Fibroblast of lung (primary cell): ENCODE measurements around the gene TLL2. TPM values are rescaled to one million over a fixed set of nuclear protein-coding genes. Genes with fewer than 3 reads are reported as not detected.

Experiments
- DNase-seq, 2 donors: peaks; one replicate each; pipeline versions ENCODE4 v3.0.0 to v3.0.0-alpha.2; 2010; ENCODE audit warnings: low read depth in 2 of 2
- H2AFZ ChIP-seq: 2 replicates; pipeline ENCODE4 v1.5.1; 2012; ENCODE audit warnings: low read length, control low read depth, inconsistent platforms
- H3K27ac ChIP-seq: 2 replicates; pipeline ENCODE4 v1.5.1; 2011; ENCODE audit warnings: low read length, control low read depth; ENCODE audit not compliant: insufficient read depth
- H3K27me3 ChIP-seq: 2 replicates; pipeline ENCODE4 v1.5.1; 2011; ENCODE audit warnings: mild to moderate bottlenecking, low read length; ENCODE audit not compliant: control insufficient read depth, insufficient read depth
- H3K36me3 ChIP-seq: 2 replicates; pipeline ENCODE4 v1.5.1; 2011; ENCODE audit warnings: low read length; ENCODE audit not compliant: control insufficient read depth, insufficient read depth
- H3K4me1 ChIP-seq: 2 replicates; pipeline ENCODE4 v1.5.1; 2011; ENCODE audit warnings: low read length; ENCODE audit not compliant: control insufficient read depth, insufficient read depth; ENCODE audit errors: extremely low read depth
- H3K4me2 ChIP-seq: 2 replicates; pipeline ENCODE4 v1.5.1; 2011; ENCODE audit warnings: low read length, control low read depth; ENCODE audit not compliant: insufficient read depth; ENCODE audit errors: extremely low read depth
- H3K4me3 ChIP-seq, 4 experiments: fragments of 200-600 bp in 1 of 4; sonication (generic) in 1 of 4; replicated peaks in 1 of 4; 2 replicates each; pipeline ENCODE4 v1.5.1; 2011 to 2016; ENCODE audit warnings: low read length in 4 of 4, low read depth in 3 of 4, mild to moderate bottlenecking in 3 of 4, control low read depth in 2 of 4, inconsistent platforms in 1 of 4, mixed read lengths in 1 of 4; ENCODE audit not compliant: insufficient read depth in 1 of 4; ENCODE audit errors: control extremely low read depth in 1 of 4
- H3K79me2 ChIP-seq: 2 replicates; pipeline ENCODE4 v1.5.1; 2012; ENCODE audit warnings: mild to moderate bottlenecking, low read length, inconsistent platforms; ENCODE audit not compliant: control insufficient read depth, insufficient read depth
- H3K9ac ChIP-seq: 2 replicates; pipeline ENCODE4 v1.5.1; 2011; ENCODE audit warnings: mild to moderate bottlenecking, low read length, control low read depth; ENCODE audit not compliant: insufficient read depth
- H3K9me3 ChIP-seq: 2 replicates; pipeline ENCODE4 v1.5.1; 2012; ENCODE audit warnings: low read depth, low read length; ENCODE audit not compliant: control insufficient read depth, insufficient read depth
- H4K20me1 ChIP-seq: 2 replicates; pipeline ENCODE4 v1.5.1; 2011; ENCODE audit warnings: low read length; ENCODE audit not compliant: control insufficient read depth, insufficient read depth; ENCODE audit errors: extremely low read depth
- CTCF ChIP-seq, 2 donors: IDR thresholded peaks in 1 of 2; conservative IDR thresholded peaks in 1 of 2; 1 replicate in 1 of 2; 2 replicates in 1 of 2; pipeline ENCODE4 v1.5.1; 2011 to 2012; ENCODE audit warnings: low read length in 2 of 2, control low read depth in 1 of 2, inconsistent platforms in 1 of 2, low read depth in 1 of 2, mild to moderate bottlenecking in 1 of 2
- EZH2 ChIP-seq: IDR thresholded peaks from 2 replicates; pipeline ENCODE4 v1.5.1; 2012; ENCODE audit warnings: low read length, control low read depth, mild to moderate bottlenecking; ENCODE audit errors: missing control alignments
- polyA plus RNA-seq, 2 donors: library from polyadenylated mRNA; depleted of rRNA in 1 of 2; stranded (reverse) in 1 of 2; unstranded in 1 of 2; fragments of >200 nt; gene quantifications; 2 replicates each; pipeline ENCODE4 v1.2.1, GENCODE V29; 2011 to 2012; ENCODE audit warnings: missing spikeins in 1 of 2
- total RNA-seq: library from RNA; depleted of rRNA; stranded (reverse); fragments of >200 nt; gene quantifications from 2 replicates; pipeline ENCODE4 v1.2.1, GENCODE V29; 2014

TLL2 gene
- total and polyA plus RNA-seq, 2 donors (not counting 1 experiment from before 2014, with no cell fraction given), result 0.05 to 0.17 TPM

- H2AFZ ChIP-seq, result no peak overlapping the region
- H3K4me2 ChIP-seq, result no peak overlapping the region
- no peak overlapping the region for H3K4me3 ChIP-seq
- no peak overlapping the region for H3K9ac ChIP-seq
- DNase-seq, result no peak
- H3K9me3 ChIP-seq, result no peaks in the 10 kb centered on the region
- no peak overlapping the region for H3K27ac ChIP-seq
- no peaks in the 10 kb centered on the region for H3K79me2 ChIP-seq
- H3K27me3 ChIP-seq, result peaks cover 3% of the 10 kb centered on the region
- no peaks in the 10 kb centered on the region for H3K4me1 ChIP-seq
- no peaks in the 10 kb centered on the region for H3K36me3 ChIP-seq
- no peaks in the 10 kb centered on the region for H4K20me1 ChIP-seq
- no peak for TF ChIP-seq EZH2
- TF ChIP-seq CTCF (conservative IDR thresholded peaks at IDR 0.05 in 1 of 2, IDR thresholded peaks at IDR 0.05 in 1 of 2; ENCODE audit: low read depth in 1 of 2, low read length in 2 of 2), result no peak
Observed at GRCh38 chr10:96414303-96414702, 99.4 kb downstream of the TLL2 start.

GRCh38 chr10:96413151-96413787 lies 100.5 kb downstream of the TLL2 start:
- no peak overlapping the region for H3K27ac ChIP-seq
- peaks cover 3% of the 10 kb centered on the region for H3K27me3 ChIP-seq
- no peak overlapping the region for H3K4me2 ChIP-seq
- TF ChIP-seq CTCF (conservative IDR thresholded peaks at IDR 0.05 in 1 of 2, IDR thresholded peaks at IDR 0.05 in 1 of 2; ENCODE audit: low read depth in 1 of 2, low read length in 2 of 2), result no peak
- no peak for TF ChIP-seq EZH2
- no peaks in the 10 kb centered on the region for H3K79me2 ChIP-seq
- no peak overlapping the region for H2AFZ ChIP-seq
- no peaks in the 10 kb centered on the region for H4K20me1 ChIP-seq
- DNase-seq, result no peak
- H3K4me1 ChIP-seq, result no peaks in the 10 kb centered on the region
- H3K9me3 ChIP-seq, result no peaks in the 10 kb centered on the region
- H3K4me3 ChIP-seq, result no peak overlapping the region
- no peaks in the 10 kb centered on the region for H3K36me3 ChIP-seq
- H3K9ac ChIP-seq, result no peak overlapping the region

- Histone ChIP-seq H3K4me3 (no peak overlapping the region), H3K27ac (no peak overlapping the region)
- no peak for TF ChIP-seq EZH2
- TF ChIP-seq CTCF (conservative IDR thresholded peaks at IDR 0.05 in 1 of 2, IDR thresholded peaks at IDR 0.05 in 1 of 2; ENCODE audit: low read depth in 1 of 2, low read length in 2 of 2), result no peak
Observed at GRCh38 chr10:96411716-96412320, 101.9 kb downstream of the TLL2 start.

More at GRCh38 chr10:96411716-96412320, 101.9 kb downstream of the TLL2 start:
- Histone ChIP-seq H3K27me3 (peaks cover 3% of the 10 kb centered on the region), H3K4me2 (no peak overlapping the region), H2AFZ (no peak overlapping the region), H3K36me3 (no peaks in the 10 kb centered on the region), H3K79me2 (no peaks in the 10 kb centered on the region), H3K9ac (no peak overlapping the region), H3K9me3 (no peaks in the 10 kb centered on the region), H3K4me1 (no peaks in the 10 kb centered on the region), H4K20me1 (no peaks in the 10 kb centered on the region)
- DNase-seq, result no peak
